Ectodermal cell (in vitro differentiated cells): ENCODE measurements around the gene FUT7.

Experiments
- H3K27ac ChIP-seq: 2 replicates; pipeline ENCODE4 v1.7.0; 2013; ENCODE audit warnings: mild to moderate bottlenecking, low read depth, low read length; ENCODE audit not compliant: insufficient read depth, poor library complexity, severe bottlenecking
- H3K27me3 ChIP-seq: 2 replicates; pipeline ENCODE4 v1.7.0; 2013; ENCODE audit warnings: mild to moderate bottlenecking, low read length; ENCODE audit not compliant: insufficient read depth, control insufficient read depth, poor library complexity, severe bottlenecking
- H3K36me3 ChIP-seq: one replicate; pipeline ENCODE4 v1.7.0; 2013; ENCODE audit warnings: low read length; ENCODE audit not compliant: control insufficient read depth, insufficient read depth
- H3K4me1 ChIP-seq: one replicate; pipeline ENCODE4 v1.7.0; 2013; ENCODE audit warnings: low read length; ENCODE audit not compliant: control insufficient read depth, insufficient read depth
- H3K4me3 ChIP-seq: 2 replicates; pipeline ENCODE4 v1.7.0; 2013; ENCODE audit warnings: low read depth, low read length, control low read depth; ENCODE audit not compliant: insufficient read depth
- H3K9me3 ChIP-seq: 2 replicates; pipeline ENCODE4 v1.7.0; 2013; ENCODE audit warnings: mild to moderate bottlenecking, low read length, moderate library complexity; ENCODE audit not compliant: control insufficient read depth
- WGBS, 2 experiments: methylation state at CpG; one replicate each; pipeline ENCODE4 v1.1.7; 2013; ENCODE audit warnings: missing lambda C conversion rate in 2 of 2; 5-methylcytosine and 5-hydroxymethylcytosine counted together

FUT7 gene

DNA sequence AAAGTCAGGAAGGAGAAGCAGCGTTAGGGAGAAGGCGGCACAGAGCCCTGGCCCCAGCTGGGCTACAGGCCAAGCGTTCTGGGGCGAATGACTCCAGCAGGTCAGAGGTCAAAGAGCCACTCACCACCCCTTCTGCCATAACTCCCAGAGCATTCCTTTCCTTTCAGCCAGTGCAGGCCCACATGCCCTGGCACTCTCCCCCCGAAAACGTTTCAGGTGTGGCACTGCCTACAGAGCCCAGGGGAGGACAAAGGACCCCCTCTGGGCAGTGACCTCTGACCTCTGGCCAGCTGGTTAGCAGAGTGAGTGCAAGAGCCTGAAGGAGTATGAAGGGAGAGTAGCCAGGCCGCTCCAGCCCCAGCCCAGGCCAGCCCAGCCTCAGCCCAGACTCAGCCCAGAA is 8.7 kb downstream of the FUT7 start:
- H3K9me3 ChIP-seq, result no peaks in the 10 kb centered on the region
- H3K4me3 ChIP-seq, result no peak overlapping the region
- H3K36me3 ChIP-seq, result no peaks in the 10 kb centered on the region
- peaks cover 41% of the 10 kb centered on the region for H3K4me1 ChIP-seq
- WGBS, 2 experiments, result 58 to 64% methylated on average over 7 of the region's 7 CpGs
- H3K27me3 ChIP-seq, result peaks cover 8% of the 10 kb centered on the region
- H3K27ac ChIP-seq, result peak overlapping the region; percentile 40

DNA sequence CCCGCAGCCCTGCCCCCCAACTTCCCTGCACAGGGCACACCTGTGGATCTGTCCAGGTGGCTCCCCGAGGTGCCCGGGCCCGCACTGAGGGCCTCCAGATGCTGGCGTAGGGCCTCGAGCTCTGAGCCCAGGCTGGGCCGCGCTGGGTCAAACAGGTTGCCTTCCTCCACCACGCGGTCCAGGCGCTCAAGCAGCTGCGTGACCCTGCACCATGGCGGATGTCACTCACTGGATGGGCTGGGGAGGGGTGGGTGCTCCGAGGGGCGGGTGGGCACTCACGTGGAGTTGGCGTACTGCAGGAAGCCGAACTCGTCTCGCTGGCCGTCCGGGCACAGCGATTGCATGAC is 9.3 kb downstream of the FUT7 start:
- H3K9me3 ChIP-seq, result no peaks in the 10 kb centered on the region
- no peaks in the 10 kb centered on the region for H3K36me3 ChIP-seq
- H3K27ac ChIP-seq, result no peak overlapping the region
- H3K4me1 ChIP-seq, result peaks cover 41% of the 10 kb centered on the region
- WGBS, 2 experiments, result 94 to 96% methylated on average over 23 of the region's 23 CpGs
- no peak overlapping the region for H3K4me3 ChIP-seq
- peaks cover 7% of the 10 kb centered on the region for H3K27me3 ChIP-seq

DNA sequence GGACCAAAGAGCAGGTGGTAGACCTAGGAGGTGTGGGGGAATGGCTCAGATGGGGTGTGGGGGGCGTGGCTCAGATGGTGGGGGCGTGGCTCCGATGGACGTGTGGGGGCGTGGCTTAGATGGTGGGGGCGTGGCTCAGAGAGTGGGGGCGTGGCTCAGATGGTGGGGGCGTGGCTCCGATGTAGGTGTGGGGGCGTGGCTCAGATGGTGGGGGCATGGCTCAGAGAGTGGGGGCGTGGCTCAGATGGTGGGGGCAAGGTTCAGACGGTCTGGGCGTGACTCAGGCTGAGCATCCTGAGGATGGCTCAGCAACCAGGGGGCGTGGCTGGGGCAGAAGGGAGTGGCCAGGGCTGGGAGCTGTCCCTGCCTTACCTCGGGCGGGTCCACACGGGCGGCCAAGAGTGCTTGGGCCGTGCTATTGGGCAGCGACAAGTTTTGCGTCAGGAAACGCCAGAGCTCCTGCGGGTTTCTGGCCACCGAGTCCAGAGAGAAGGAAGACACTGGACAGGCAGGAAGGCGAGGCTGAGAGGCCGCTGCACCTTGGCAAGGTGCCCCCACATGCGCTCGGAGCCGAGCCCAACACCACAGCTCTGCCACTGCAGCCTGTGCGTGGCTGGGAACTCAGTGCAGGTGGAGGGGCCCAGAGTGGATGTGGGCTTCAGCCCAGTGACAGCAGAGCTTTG is 9.8 kb downstream of the FUT7 start:
- 61 to 63% methylated on average over 30 of the region's 30 CpGs for WGBS, 2 experiments
- Histone ChIP-seq H3K4me3 (no peak overlapping the region), H3K27me3 (peaks cover 2% of the 10 kb centered on the region), H3K9me3 (no peaks in the 10 kb centered on the region), H3K4me1 (peaks cover 37% of the 10 kb centered on the region), H3K27ac (no peak overlapping the region), H3K36me3 (no peaks in the 10 kb centered on the region)

DNA sequence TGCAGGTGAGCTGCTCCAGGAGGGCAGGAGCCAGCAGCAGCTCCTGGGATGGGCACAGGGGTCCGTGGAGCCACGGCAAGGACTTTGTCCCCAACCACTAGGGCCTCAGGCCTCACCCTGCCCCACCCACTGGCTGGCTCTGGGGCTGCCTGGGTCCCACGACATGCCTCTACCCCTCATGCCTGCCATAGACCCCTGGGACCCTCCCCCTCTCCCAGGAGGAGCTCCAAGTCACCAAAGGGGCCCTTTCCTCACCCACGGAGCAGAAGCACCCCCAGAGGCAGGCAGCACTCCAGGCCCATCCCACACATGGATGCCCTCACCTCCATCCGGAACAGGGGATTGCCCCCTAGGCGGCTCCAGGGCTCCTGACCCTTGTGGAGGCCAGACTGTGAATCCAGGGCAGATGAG is 10.3 kb downstream of the FUT7 start:
- no peak overlapping the region for H3K4me3 ChIP-seq
- 89 to 93% methylated on average over 6 of the region's 6 CpGs for WGBS, 2 experiments
- no peaks in the 10 kb centered on the region for H3K9me3 ChIP-seq
- no peaks in the 10 kb centered on the region for H3K27me3 ChIP-seq
- H3K27ac ChIP-seq, result no peak overlapping the region
- H3K4me1 ChIP-seq, result peaks cover 32% of the 10 kb centered on the region
- no peaks in the 10 kb centered on the region for H3K36me3 ChIP-seq

DNA sequence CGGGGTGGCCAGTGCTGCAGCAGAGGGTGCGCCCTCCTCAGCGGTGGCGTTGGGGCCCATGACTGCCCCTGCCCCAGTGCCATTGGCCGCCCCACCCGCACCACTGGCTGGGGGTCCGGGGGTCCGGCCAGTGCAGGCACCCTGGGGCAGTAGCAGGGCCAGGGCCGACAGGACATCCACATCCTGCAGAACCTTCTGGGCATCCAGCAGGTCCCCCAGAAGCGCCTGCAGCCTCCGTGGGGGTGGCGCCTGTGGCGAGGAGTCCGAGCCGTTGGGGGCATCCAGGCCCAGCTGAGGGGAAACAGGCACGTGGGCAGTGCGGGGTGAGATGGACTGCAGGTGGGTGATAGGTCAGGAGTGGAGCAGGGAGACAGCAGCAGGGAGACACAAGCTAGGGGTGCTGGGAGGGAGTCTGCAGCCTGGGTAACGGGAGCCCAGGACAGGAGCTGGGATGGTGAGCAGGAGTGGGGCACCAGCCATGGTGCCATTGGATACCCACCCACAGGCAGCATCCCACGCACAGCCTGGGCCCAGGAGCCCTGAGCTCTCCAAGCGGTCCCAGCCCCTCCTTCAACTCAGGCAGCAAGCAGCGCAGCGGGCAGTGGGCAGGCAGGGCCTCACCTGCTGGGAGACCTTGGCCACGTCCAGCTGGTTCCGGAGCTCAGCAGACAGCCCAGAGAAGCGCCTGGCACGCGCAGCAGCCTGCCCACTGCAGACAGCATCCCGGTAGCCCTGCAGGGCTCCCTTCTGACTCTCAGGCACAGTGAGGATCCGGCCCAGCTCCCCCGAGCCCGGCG is 10.9 kb downstream of the FUT7 start:
- H3K9me3 ChIP-seq, result no peaks in the 10 kb centered on the region
- no peaks in the 10 kb centered on the region for H3K36me3 ChIP-seq
- no peaks in the 10 kb centered on the region for H3K27me3 ChIP-seq
- H3K4me3 ChIP-seq, result no peak overlapping the region
- 95 to 96% methylated on average over 32 of the region's 32 CpGs for WGBS, 2 experiments
- no peak overlapping the region for H3K27ac ChIP-seq
- peaks cover 26% of the 10 kb centered on the region for H3K4me1 ChIP-seq

DNA sequence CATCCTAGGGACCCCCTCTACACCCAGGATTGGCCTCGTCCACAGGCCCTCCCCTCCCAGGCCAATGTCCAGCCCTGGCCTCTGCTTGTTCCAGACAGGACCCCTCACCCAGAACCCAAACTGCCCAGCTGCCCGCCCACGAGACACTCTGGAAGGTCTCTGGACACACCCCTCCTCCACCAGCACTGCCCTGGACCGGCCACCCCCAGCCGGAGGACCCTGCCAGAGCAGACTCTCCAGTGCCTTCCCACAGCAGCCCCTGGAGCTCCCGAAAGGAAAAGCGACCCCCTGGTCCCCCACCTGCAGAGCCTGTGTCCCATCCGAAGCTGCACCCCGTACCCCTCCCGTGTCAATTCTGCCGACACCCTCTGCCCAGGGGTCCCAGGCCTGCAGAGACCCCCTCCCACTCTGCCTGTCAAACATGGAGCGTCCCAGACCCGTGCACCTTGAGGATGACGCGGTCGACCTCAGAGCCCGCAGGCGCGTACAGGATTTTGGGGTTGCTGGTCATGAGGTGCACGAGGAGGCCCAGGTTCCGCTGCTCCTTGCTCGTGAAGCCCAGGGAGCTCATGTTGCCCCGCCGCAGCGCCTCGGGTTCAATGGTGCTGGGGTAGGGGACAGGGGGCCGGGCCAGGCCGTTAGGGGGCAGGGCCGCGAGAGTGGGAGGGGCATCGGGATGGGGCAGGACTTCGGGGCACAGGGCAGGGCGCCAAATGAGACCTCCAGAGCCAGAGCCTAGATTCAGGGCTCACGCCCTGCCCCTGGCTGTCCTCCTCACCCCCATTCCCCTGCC is 11.8 kb downstream of the FUT7 start:
- Histone ChIP-seq H3K9me3 (no peaks in the 10 kb centered on the region), H3K27me3 (no peaks in the 10 kb centered on the region), H3K36me3 (peaks cover 5% of the 10 kb centered on the region), H3K4me3 (no peak overlapping the region), H3K27ac (no peak overlapping the region), H3K4me1 (peaks cover 18% of the 10 kb centered on the region)
- WGBS, 2 experiments, result 93% methylated on average over 34 of the region's 34 CpGs

DNA sequence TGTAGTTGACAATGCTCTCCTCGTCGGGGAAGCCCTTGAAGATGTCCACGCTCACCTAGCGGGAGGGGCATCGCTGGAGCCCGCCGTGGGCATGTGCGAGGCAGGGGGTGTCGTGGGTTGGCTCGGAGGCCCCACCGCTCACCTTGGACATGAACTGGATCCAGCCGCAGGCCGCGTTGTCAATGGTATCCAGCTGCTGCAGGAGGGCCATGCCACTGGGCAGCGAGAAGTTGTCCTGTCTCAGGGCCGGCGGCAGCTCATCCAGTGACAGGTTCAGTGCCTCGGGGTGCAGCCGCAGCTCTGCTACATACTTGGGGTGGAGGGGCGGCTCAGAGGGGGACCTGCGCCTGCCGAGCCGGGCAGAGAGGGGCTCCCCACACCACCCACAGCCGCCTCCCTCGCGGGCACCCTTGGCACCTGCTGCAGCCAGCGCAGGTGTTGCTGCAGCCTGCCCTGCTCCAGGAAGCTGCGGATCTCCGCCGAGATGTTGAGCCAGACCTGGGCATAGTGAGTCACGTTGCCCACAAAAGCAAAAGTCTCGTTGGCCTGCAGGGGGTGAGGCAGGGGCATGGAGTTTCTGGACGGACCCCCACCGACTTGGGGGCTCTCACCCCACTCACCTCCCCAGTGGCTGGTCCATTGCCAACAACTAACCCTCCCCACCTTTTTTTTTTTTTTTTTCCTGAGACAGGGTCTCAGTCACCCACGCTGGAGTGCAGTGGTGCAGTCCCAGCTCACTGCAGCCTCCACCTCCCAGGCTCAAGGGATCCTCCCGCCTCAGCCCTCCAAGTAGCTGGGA is 12.9 kb downstream of the FUT7 start:
- no peak overlapping the region for H3K27ac ChIP-seq
- H3K27me3 ChIP-seq, result no peaks in the 10 kb centered on the region
- peaks cover 12% of the 10 kb centered on the region for H3K4me1 ChIP-seq
- H3K36me3 ChIP-seq, result peaks cover 5% of the 10 kb centered on the region
- no peaks in the 10 kb centered on the region for H3K9me3 ChIP-seq
- WGBS, 2 experiments, result 93 to 94% methylated on average over 36 of the region's 36 CpGs
- no peak overlapping the region for H3K4me3 ChIP-seq

DNA sequence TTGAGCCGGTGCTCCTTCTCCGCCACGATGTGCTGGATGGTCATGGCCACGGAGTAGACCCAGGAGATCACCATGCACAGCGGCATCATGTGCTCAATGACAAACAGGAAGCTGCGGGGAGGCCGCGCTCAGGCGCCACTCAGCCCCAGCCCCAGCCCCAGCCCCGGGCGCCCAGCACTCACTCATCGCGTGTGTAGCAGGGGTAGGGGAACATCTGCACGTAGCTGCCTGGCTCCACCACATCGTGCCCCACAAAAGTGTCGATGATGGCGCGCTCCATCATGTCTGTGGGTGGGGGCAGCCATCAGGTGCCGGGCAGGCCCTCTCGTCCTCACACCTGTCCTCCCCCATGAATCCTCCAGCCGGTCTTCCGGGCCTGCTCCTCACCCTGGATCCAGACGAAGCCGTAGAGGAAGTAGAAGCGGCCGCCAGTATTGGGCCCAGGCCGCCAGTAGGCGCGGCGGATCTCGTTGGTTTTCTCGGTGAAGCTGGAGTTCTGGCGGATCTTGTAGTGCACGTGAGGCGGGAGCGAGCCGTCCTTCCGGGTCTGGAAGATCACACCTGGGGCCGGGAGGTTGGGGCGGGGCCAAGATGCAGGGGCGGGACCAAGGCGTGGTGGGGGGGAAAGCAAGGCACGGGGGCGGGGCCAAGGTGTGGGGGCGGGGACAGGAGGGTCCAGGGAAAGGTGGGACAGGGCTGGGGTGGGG is 13.9 kb downstream of the FUT7 start:
- no peak overlapping the region for H3K4me3 ChIP-seq
- 95 to 96% methylated on average over 41 to 45 of the region's 45 CpGs for WGBS, 2 experiments
- H3K27ac ChIP-seq, result no peak overlapping the region
- H3K4me1 ChIP-seq, result peaks cover 2% of the 10 kb centered on the region
- peaks cover 5% of the 10 kb centered on the region for H3K36me3 ChIP-seq
- no peaks in the 10 kb centered on the region for H3K27me3 ChIP-seq
- H3K9me3 ChIP-seq, result no peaks in the 10 kb centered on the region

DNA sequence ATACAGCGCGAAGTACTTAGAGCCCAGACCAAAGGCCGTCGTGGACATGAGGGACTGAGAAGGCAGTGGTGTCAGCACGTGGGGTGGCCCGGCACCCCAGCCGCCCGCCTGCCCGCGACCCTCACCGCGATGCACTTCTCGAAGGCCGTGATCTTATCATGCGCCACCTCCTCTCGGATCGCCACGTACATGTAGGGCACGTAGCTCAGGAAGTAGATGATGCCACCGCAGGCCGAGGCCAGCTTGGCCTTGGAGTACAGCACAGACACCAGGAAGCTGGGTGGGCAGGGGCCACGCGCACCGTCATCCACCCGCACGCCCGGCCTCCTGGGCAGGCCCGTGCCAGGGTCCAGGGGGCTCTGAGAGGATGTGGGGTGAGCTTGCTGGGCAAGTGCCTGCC is 14.8 kb downstream of the FUT7 start:
- no peak overlapping the region for H3K4me3 ChIP-seq
- H3K9me3 ChIP-seq, result no peaks in the 10 kb centered on the region
- H3K27me3 ChIP-seq, result no peaks in the 10 kb centered on the region
- 94% methylated on average over 28 of the region's 28 CpGs for WGBS, 2 experiments
- H3K36me3 ChIP-seq, result peaks cover 5% of the 10 kb centered on the region
- no peak overlapping the region for H3K27ac ChIP-seq
- H3K4me1 ChIP-seq, result no peaks in the 10 kb centered on the region
